Measurements from ENCODE around the gene NAP1L5. TPM values are rescaled to one million over a fixed set of nuclear protein-coding genes. Genes with fewer than 3 reads are reported as not detected.

The NAP1L5 gene
- polyA plus RNA-seq, 2 of the 4 experiments (the other 2 are of a cell fraction) = 2.4 to 3.0 TPM

GRCh38 chr4:88732714-88733368 is 35.2 kb upstream of the NAP1L5 start:
- POLR2A ChIA-PET = no interaction called here
- DNase-seq (ENCODE audit: low read depth in 1 of 2, low spot score in 1 of 2) = no peak
- H3K9me3 ChIP-seq = no peaks in the 10 kb centered on the region
- 93% methylated on average over 5 of the region's 5 CpGs for WGBS (ENCODE audit: missing lambda C conversion rate)
- no peak for ATAC-seq
- H3K4me1 ChIP-seq = no peaks in the 10 kb centered on the region
- CTCF ChIA-PET = no interaction called here
- TF ChIP-seq MYC (IDR thresholded peaks at IDR 0.05; ENCODE audit: borderline replicate concordance, low read length) (no peak), EP300 (IDR thresholded peaks at IDR 0.05) (no peak), RARB (CRISPR knock-in tag; IDR thresholded peaks at IDR 0.05) (no peak), JUN (IDR thresholded peaks at IDR 0.05) (no peak), FOSB (CRISPR knock-in tag; IDR thresholded peaks at IDR 0.05) (no peak), CTCF (IDR thresholded peaks at IDR 0.05) (no peak), ZC3H11A (IDR thresholded peaks at IDR 0.05) (no peak), ZSCAN20 (CRISPR knock-in tag; IDR thresholded peaks at IDR 0.05) (no peak), ESRRA (IDR thresholded peaks at IDR 0.05; ENCODE audit: borderline replicate concordance, low read length) (no peak), HEYL (CRISPR knock-in tag; IDR thresholded peaks at IDR 0.05) (no peak), CBX2 (IDR thresholded peaks at IDR 0.05; ENCODE audit: borderline replicate concordance, low read depth) (no peak), ZNF302 (CRISPR knock-in tag; IDR thresholded peaks at IDR 0.05) (no peak), KDM1A (IDR thresholded peaks at IDR 0.05; ENCODE audit: low read depth) (no peak), PHF8 (IDR thresholded peaks at IDR 0.05; ENCODE audit: borderline replicate concordance, low read depth) (no peak), RNF2 (IDR thresholded peaks at IDR 0.05; ENCODE audit: borderline replicate concordance, low read depth) (no peak), HOXA7 (CRISPR knock-in tag; IDR thresholded peaks at IDR 0.05) (no peak), FOXS1 (CRISPR knock-in tag; IDR thresholded peaks at IDR 0.05) (no peak), RAD21 (conservative IDR thresholded peaks at IDR 0.05 in 1 of 2, IDR thresholded peaks at IDR 0.05 in 1 of 2) (no peak)
- TF ChIP-seq, protein P1, sequence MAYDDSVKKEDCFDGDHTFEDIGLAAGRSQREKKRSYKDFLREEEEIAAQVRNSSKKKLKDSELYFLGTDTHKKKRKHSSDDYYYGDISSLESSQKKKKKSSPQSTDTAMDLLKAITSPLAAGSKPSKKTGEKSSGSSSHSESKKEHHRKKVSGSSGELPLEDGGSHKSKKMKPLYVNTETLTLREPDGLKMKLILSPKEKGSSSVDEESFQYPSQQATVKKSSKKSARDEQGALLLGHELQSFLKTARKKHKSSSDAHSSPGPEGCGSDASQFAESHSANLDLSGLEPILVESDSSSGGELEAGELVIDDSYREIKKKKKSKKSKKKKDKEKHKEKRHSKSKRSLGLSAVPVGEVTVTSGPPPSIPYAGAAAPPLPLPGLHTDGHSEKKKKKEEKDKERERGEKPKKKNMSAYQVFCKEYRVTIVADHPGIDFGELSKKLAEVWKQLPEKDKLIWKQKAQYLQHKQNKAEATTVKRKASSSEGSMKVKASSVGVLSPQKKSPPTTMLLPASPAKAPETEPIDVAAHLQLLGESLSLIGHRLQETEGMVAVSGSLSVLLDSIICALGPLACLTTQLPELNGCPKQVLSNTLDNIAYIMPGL (CRISPR knock-in tag; IDR thresholded peaks at IDR 0.05; ENCODE audit: borderline replicate concordance) = no peak
- TF ChIP-seq, protein P2, sequence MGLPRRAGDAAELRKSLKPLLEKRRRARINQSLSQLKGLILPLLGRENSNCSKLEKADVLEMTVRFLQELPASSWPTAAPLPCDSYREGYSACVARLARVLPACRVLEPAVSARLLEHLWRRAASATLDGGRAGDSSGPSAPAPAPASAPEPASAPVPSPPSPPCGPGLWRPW (IDR thresholded peaks at IDR 0.05) = no peak
- no peak for FAIRE-seq
- H3K4me2 ChIP-seq = no peak overlapping the region
- H3K27ac ChIP-seq = no peak overlapping the region
- H3K4me3 ChIP-seq = no peak overlapping the region

DNA sequence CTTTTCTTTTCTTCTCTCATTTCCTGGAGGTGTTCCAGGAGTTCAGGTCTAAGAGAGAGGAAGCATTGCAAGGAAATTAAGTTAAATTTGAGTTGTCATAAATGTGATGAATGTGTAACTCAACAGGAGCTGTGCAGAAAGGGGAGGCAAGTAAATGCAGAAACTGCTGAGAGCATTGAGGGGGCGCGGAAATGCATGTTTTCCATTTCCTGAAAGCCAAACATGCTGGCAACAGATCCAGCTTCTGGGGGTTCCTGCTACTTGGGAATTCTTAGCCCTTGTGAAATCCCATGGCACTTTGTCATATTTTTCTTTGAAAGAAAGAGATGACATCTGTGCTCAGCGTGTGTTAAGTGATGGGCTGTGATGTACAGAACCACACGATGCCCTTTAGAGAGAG is 33.8 kb upstream of the NAP1L5 start:
- FAIRE-seq (no peak), DNase-seq (ENCODE audit: low read depth in 1 of 2, low spot score in 1 of 2) (no peak), ATAC-seq (no peak)
- POLR2A ChIA-PET = no interaction called here
- 97% methylated on average over 4 of the region's 4 CpGs for WGBS (ENCODE audit: missing lambda C conversion rate)
- H3K4me3 ChIP-seq = no peak overlapping the region
- CTCF ChIA-PET = no interaction called here
- no peak for TF ChIP-seq HOXB13 (CRISPR knock-in tag; IDR thresholded peaks at IDR 0.05; ENCODE audit: low read depth)
- no peak for TF ChIP-seq SREBF2 (IDR thresholded peaks at IDR 0.05)
- TF ChIP-seq CHD4 (IDR thresholded peaks at IDR 0.05; ENCODE audit: borderline replicate concordance) = no peak
- TF ChIP-seq HOXA7 (CRISPR knock-in tag; IDR thresholded peaks at IDR 0.05) = no peak
- TF ChIP-seq SMC3 (IDR thresholded peaks at IDR 0.05) = no peak
- TF ChIP-seq ZFP36 (IDR thresholded peaks at IDR 0.05; ENCODE audit: borderline replicate concordance, partially characterized antibody) = no peak
- no peak for TF ChIP-seq EP300 (IDR thresholded peaks at IDR 0.05)
- no peak for TF ChIP-seq EHF (CRISPR knock-in tag; IDR thresholded peaks at IDR 0.05)
- H3K4me2 ChIP-seq = no peak overlapping the region
- H3K27ac ChIP-seq = no peak overlapping the region
- H3K9me3 ChIP-seq = no peaks in the 10 kb centered on the region
- no peaks in the 10 kb centered on the region for H3K4me1 ChIP-seq

Measured in A549 (cell line).